ENCODE results near the gene TCF7.
"Not testable (repeated sequence)": the region's sequence is repeated elsewhere in the genome, so short reads cannot be mapped to it uniquely, and the experiment has no call there.

The TCF7 gene

GRCh38 chr5:134148316-134148715, 33.8 kb downstream of the TCF7 start:
- H3K36me3 ChIP-seq (ENCODE audit: insufficient read depth, insufficient read length, low read length) = peaks cover 89% of the 10 kb centered on the region
- H3K4me1 ChIP-seq (ENCODE audit: insufficient read depth, insufficient read length) = no peaks in the 10 kb centered on the region
- H3K9me3 ChIP-seq (ENCODE audit: insufficient read depth, low read length) = no peaks in the 10 kb centered on the region
- no peak overlapping the region for H3K4me3 ChIP-seq (ENCODE audit: insufficient read length, low read depth)
- DNase-seq (ENCODE audit: low read depth, low spot score) = no peak
- H3K27me3 ChIP-seq (ENCODE audit: insufficient read depth, insufficient read length) = no peaks in the 10 kb centered on the region
- no peak overlapping the region for H3K9ac ChIP-seq (ENCODE audit: insufficient read length, low read depth)
- TF ChIP-seq YY1 (IDR thresholded peaks at IDR 0.05; ENCODE audit: insufficient read depth, insufficient read length) (no peak), ZNF274 (IDR thresholded peaks at IDR 0.05; ENCODE audit: low read depth, low read length) (no peak)

DNA sequence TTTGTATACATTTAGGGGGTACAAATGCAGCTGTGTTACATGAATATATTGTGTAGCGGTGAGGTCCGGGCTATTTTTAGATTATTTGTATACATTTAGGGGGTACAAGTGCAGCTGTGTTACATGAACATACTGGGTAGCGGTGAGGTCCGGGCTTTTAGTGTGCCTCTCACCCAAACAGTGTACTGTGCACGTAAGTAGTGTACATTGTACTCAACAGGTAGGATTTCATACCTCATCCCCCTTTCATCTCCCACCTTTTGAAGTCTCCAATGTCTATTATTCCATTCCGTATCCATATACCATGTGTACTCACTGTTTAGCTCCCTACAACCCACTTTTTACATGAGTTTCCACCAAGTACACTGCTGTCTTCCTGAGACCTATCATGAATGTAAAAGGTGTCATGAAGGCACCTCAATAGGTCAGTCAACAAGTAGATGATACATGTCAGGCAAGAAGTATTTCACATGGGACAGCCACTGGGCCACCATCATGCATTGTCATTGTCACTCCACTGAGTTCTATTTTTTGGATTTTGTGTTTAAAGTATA, 34.6 kb downstream of the TCF7 start:
- Histone ChIP-seq H3K4me3 (ENCODE audit: insufficient read length, low read depth) (no peak overlapping the region), H3K27me3 (ENCODE audit: insufficient read depth, insufficient read length) (no peaks in the 10 kb centered on the region), H3K36me3 (ENCODE audit: insufficient read depth, insufficient read length, low read length) (peaks cover 86% of the 10 kb centered on the region), H3K9ac (ENCODE audit: insufficient read length, low read depth) (no peak overlapping the region), H3K4me1 (ENCODE audit: insufficient read depth, insufficient read length) (no peaks in the 10 kb centered on the region), H3K9me3 (ENCODE audit: insufficient read depth, low read length) (no peaks in the 10 kb centered on the region)
- TF ChIP-seq YY1 (IDR thresholded peaks at IDR 0.05; ENCODE audit: insufficient read depth, insufficient read length) (no peak), ZNF274 (IDR thresholded peaks at IDR 0.05; ENCODE audit: low read depth, low read length) (no peak), SUZ12 (IDR thresholded peaks at IDR 0.05; ENCODE audit: extremely low read depth, insufficient read depth, insufficient read length) (no peak)
- no peak for DNase-seq (ENCODE audit: low read depth, low spot score)

- H3K9me3 ChIP-seq (ENCODE audit: insufficient read depth, low read length) = no peaks in the 10 kb centered on the region
- no peak overlapping the region for H3K4me3 ChIP-seq (ENCODE audit: insufficient read length, low read depth)
- no peak for DNase-seq (ENCODE audit: low read depth, low spot score)
- peaks cover 83% of the 10 kb centered on the region for H3K36me3 ChIP-seq (ENCODE audit: insufficient read depth, insufficient read length, low read length)
- no peaks in the 10 kb centered on the region for H3K27me3 ChIP-seq (ENCODE audit: insufficient read depth, insufficient read length)
- TF ChIP-seq ZNF274 (IDR thresholded peaks at IDR 0.05; ENCODE audit: low read depth, low read length) = no peak
- no peaks in the 10 kb centered on the region for H3K4me1 ChIP-seq (ENCODE audit: insufficient read depth, insufficient read length)
- H3K9ac ChIP-seq (ENCODE audit: insufficient read length, low read depth) = no peak overlapping the region
Observed at GRCh38 chr5:134149571-134150303, 35.3 kb downstream of the TCF7 start.

DNA sequence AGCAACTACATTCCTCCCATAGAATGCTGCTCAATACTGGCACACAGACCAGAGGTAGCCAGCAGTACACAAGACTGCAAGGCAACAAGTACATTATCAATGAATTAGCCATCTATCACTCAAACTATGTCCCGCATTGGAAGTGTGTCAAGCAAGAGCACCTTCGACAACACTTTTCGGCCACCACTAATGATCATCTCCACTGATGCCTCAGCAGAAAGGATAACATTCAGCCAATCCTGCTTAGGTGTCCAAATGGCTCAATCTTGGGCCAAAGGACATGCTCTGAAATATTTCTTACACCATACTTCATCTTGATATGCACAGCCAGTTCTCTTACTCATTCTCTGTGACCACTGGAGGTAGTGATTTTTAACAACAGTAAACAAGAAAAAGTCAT, 37.2 kb downstream of the TCF7 start:
- Histone ChIP-seq H3K4me1 (ENCODE audit: insufficient read depth, insufficient read length) (no peaks in the 10 kb centered on the region), H3K9ac (ENCODE audit: insufficient read length, low read depth) (no peak overlapping the region), H3K36me3 (ENCODE audit: insufficient read depth, insufficient read length, low read length) (peaks cover 81% of the 10 kb centered on the region), H3K9me3 (ENCODE audit: insufficient read depth, low read length) (no peaks in the 10 kb centered on the region), H3K27me3 (ENCODE audit: insufficient read depth, insufficient read length) (no peaks in the 10 kb centered on the region), H3K4me3 (ENCODE audit: insufficient read length, low read depth) (no peak overlapping the region)
- no peak for DNase-seq (ENCODE audit: low read depth, low spot score)
- TF ChIP-seq ZNF274 (IDR thresholded peaks at IDR 0.05; ENCODE audit: low read depth, low read length) = no peak

GRCh38 chr5:134152173-134152832, 37.8 kb downstream of the TCF7 start:
- H3K9ac ChIP-seq (ENCODE audit: insufficient read length, low read depth); H3K27me3 ChIP-seq (ENCODE audit: insufficient read depth, insufficient read length); H3K4me3 ChIP-seq (ENCODE audit: insufficient read length, low read depth); H3K9me3 ChIP-seq (ENCODE audit: insufficient read depth, low read length); H3K4me1 ChIP-seq (ENCODE audit: insufficient read depth, insufficient read length); DNase-seq (ENCODE audit: low read depth, low spot score): not testable (repeated sequence)
- peaks cover 77% of the 10 kb centered on the region for H3K36me3 ChIP-seq (ENCODE audit: insufficient read depth, insufficient read length, low read length)

DNA sequence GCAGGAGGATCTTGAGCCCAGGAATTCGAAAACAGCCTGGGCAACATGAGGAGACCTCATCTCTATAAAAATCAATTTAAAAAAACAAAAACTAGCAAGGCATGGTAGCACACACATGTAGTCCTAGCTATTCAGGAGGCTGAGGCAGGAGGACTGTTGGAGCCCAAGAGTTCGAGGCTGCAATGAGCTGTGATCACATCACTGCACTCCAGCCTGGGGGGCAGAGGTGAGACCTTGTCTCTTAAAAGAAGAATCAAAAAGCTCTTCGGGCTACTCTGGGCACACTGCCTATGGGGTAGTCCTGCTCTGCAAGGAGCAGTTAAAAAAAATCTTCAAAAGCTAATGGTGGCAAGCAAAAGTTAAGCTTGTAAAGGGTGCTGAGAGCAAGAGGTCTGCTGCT, 38.8 kb downstream of the TCF7 start:
- Histone ChIP-seq H3K9me3 (ENCODE audit: insufficient read depth, low read length) (no peaks in the 10 kb centered on the region), H3K9ac (ENCODE audit: insufficient read length, low read depth) (no peak overlapping the region), H3K36me3 (ENCODE audit: insufficient read depth, insufficient read length, low read length) (peaks cover 78% of the 10 kb centered on the region), H3K27me3 (ENCODE audit: insufficient read depth, insufficient read length) (no peaks in the 10 kb centered on the region), H3K4me1 (ENCODE audit: insufficient read depth, insufficient read length) (no peaks in the 10 kb centered on the region), H3K4me3 (ENCODE audit: insufficient read length, low read depth) (no peak overlapping the region)
- TF ChIP-seq YY1 (IDR thresholded peaks at IDR 0.05; ENCODE audit: insufficient read depth, insufficient read length) = no peak
- no peak for TF ChIP-seq ZNF274 (IDR thresholded peaks at IDR 0.05; ENCODE audit: low read depth, low read length)
- TF ChIP-seq SUZ12 (IDR thresholded peaks at IDR 0.05; ENCODE audit: extremely low read depth, insufficient read depth, insufficient read length) = no peak
- no peak for DNase-seq (ENCODE audit: low read depth, low spot score)

DNA sequence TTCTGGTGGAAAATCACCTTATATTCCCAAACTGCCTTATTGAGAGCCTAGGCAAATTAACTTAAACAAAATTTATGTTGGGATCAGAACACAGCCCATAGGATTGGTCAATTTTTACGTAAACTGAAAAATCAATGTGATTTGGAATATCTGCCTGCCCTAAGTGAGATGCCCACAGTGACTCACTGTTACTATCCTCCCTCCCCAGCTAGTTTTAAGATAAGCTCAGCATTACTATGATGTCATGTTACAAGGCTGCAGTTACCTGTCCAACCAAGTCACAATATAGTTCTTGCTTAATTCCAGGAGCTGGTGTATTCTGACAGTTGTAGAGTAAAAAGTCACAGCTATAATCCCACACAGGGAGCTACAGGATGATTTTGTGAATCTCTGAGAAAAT, 39.2 kb downstream of the TCF7 start:
- TF ChIP-seq SUZ12 (IDR thresholded peaks at IDR 0.05; ENCODE audit: extremely low read depth, insufficient read depth, insufficient read length) = no peak
- no peak for TF ChIP-seq ZNF274 (IDR thresholded peaks at IDR 0.05; ENCODE audit: low read depth, low read length)
- TF ChIP-seq YY1 (IDR thresholded peaks at IDR 0.05; ENCODE audit: insufficient read depth, insufficient read length) = no peak
- no peak overlapping the region for H3K4me3 ChIP-seq (ENCODE audit: insufficient read length, low read depth)
- no peaks in the 10 kb centered on the region for H3K4me1 ChIP-seq (ENCODE audit: insufficient read depth, insufficient read length)
- DNase-seq (ENCODE audit: low read depth, low spot score) = no peak
- no peaks in the 10 kb centered on the region for H3K27me3 ChIP-seq (ENCODE audit: insufficient read depth, insufficient read length)
- H3K36me3 ChIP-seq (ENCODE audit: insufficient read depth, insufficient read length, low read length) = peaks cover 80% of the 10 kb centered on the region
- no peaks in the 10 kb centered on the region for H3K9me3 ChIP-seq (ENCODE audit: insufficient read depth, low read length)
- no peak overlapping the region for H3K9ac ChIP-seq (ENCODE audit: insufficient read length, low read depth)

Measured in NT2/D1 (cell line).